ENCODE data around the gene SGMS1.

Gene SGMS1

GRCh38 chr10:50635286-50635685 lies 11.5 kb upstream of the SGMS1 start:
- no peak for DNase-seq

DNA sequence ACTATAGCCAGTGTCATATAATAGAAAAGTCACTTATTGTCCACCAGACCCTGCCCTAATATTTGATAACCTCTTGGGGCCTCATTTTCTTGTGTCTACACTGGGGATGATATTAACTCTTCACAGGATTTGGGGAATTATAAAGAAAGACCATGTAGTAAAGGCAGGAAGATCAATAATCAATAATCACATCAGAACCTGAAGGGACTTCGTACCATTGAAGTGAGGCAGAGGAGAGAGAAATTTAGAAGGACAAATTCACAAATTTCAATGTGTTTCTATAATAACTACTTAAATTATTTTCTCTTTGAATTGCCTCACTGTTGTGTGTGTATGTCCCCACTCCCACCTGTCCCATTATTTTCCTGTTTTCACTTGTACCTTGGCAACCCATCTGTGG lies 10.7 kb upstream of the SGMS1 start:
- DNase-seq: no peak

GRCh38 chr10:50631052-50631451 lies 7.3 kb upstream of the SGMS1 start:
- no peak for DNase-seq

GRCh38 chr10:50629495-50630122 lies 5.9 kb upstream of the SGMS1 start:
- DNase-seq: no peak

DNA sequence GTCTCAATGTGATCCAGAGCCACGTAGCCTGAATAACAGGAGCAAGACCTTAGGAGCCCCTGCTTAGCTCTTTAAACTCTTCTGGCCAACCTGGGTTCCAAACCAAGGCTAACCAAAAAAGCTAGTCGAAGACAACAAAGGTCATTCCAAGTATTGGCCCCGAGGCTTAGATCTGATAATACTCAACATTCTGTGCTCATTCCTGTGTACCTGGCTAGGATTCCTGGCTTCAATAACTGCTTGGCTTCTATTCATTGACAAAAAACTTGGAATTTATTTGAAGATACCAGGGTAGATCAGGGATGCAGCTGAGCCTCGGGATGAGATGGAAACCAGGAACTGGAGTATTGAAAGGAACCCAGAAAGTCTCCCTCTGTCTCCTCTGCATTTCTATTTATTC lies 4.1 kb upstream of the SGMS1 start:
- DNase-seq: no peak

DNA sequence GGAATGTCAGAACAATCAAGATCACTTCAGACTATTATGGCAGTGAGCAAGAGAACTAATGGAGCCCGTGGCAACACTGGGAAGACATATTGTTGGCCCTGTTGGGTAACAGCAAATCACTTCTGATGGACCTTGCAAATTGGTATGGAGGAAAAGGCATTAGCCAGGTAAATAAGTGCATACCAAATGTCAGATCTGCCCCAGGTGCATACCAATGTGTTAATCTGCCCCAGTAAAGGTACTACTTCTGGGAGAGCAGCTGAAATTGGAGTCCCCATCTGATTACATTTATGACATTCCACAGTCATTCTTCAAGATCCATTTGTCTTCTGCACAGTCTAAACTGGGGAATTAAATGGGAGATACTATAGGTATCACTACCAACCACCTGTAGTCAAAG lies 3.7 kb upstream of the SGMS1 start:
- DNase-seq: no peak

DNA sequence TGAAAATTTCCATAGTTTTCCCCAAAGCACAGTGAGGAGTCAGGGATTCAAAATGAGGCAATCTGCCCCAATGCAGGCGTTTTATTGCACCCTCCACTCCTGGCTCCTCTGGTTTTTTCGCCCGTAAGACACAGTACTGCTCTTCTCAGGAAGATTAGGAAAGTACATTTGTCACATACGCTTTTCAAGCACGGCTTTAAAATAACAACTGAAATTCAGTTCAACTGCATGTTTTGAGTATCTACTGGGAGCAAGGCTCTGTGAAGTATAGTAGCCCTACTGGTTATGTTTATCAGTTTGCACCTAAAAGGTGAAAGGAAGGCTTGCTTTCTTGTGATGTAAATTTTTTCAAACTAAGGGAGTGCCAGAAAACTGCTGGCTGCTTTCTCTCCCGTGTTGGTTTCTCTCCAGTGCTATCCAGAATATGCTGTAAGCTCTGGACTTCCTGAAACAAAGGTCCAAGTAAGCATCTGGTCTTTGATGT lies 1.9 kb upstream of the SGMS1 start:
- DNase-seq: peak; percentile 3

DNA sequence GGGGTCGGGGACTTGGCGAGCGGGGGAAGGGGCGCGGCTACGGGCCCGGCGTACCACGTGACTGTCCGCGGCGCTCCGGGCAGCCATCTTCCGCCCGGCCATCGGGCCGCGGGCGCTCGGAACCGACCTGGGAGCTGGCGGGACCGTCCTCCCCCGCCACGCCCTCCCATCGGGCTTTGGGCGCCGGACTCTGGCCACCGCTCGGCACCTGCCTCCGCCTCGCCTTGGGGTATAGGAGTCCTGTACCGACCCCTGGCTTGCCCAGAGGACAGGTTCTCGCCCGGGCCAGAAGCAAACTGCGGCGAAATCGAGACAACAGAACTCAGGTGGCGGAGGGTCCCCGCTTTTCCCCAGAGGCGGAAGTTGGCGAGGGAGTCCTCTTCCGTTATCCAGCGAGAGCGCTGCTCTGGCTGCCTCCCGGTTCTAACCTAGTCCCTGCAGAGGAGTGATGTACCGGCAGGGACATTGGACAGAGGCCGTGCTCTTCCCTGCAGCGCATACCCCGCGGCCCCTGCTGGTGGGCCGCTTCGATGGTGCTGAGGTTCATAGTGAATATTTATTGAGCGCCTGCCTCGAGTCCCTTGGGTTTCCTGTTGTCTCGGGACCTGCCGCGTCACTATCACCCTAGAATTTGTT lies 1.2 kb upstream of the SGMS1 start:
- peak; percentile 73 for DNase-seq

DNA sequence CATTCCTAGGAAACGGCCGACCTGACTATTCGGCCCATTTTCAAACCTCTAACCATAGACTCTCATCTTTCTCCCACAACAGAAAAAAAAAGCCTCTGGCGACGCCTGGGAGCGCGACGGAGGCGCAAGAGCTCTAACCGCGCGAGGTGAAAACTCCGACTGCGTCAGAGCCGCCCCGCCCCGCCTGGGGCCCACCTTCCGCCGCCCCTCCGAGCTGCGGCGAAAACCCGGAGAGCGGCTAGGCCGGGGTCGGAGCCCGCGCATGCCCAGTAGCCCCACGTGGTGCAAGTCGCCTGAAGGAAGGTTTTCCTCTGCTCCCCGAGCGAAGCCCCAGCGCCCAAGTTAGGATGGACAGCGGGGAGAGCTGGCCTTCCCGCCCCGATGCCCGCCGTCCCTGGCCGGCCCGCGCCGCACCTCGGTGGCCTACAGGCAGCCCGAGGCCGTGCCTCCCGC lies 683 bp upstream of the SGMS1 start:
- peak; percentile 93 for DNase-seq

GRCh38 chr10:50622706-50623662 lies 772 bp downstream of the SGMS1 start:
- DNase-seq: peak; percentile 36

- peak; percentile 94 for DNase-seq
Observed at GRCh38 chr10:50621968-50622705, 1.6 kb downstream of the SGMS1 start.

- no peak for DNase-seq
Observed at GRCh38 chr10:50620899-50621298, 2.9 kb downstream of the SGMS1 start.

DNA sequence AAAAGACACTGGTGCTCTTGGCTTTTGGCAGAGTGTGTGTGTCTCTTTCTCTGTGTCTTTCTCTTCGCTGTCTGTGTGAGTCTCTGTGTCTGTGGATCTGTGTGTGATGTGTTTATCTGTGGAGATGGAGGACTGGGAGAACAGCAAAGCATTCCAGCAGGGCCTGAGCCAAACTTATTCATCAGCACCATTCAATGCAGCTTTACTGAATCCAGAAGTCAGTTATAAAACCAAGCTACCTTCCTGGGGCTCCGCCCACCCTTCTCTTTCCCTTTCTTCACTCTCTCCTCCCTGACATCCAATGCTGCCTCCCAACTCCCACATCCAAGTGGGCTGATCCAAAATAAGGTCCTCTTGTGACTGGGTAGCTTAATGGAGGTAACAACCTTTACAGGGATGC lies 3.9 kb downstream of the SGMS1 start:
- no peak for DNase-seq

- no peak for DNase-seq
Observed at GRCh38 chr10:50619166-50619565, 4.6 kb downstream of the SGMS1 start.

GRCh38 chr10:50618624-50619023 lies 5.1 kb downstream of the SGMS1 start:
- no peak for DNase-seq

DNA sequence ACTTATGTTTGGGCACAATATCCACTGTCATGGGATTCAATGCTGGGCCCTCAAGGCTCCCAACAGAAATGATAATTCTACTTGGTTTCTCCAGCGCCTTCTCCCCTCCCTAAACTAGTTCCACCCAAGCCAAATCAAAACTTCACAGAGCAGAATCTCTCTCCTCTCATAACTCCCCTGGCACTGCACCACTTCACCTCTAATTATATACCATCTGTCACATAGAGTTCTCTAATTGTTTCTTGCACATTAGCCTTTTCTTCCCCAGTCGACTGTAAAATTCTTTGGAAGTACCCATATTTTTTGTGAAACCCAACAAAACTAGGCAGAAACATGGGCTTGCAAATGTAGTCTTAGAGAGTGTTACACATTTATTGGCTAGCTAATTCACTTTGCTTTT lies 8.1 kb downstream of the SGMS1 start:
- DNase-seq: no peak

GRCh38 chr10:50614444-50615137 lies 9.2 kb downstream of the SGMS1 start:
- DNase-seq: peak; percentile 54

DNA sequence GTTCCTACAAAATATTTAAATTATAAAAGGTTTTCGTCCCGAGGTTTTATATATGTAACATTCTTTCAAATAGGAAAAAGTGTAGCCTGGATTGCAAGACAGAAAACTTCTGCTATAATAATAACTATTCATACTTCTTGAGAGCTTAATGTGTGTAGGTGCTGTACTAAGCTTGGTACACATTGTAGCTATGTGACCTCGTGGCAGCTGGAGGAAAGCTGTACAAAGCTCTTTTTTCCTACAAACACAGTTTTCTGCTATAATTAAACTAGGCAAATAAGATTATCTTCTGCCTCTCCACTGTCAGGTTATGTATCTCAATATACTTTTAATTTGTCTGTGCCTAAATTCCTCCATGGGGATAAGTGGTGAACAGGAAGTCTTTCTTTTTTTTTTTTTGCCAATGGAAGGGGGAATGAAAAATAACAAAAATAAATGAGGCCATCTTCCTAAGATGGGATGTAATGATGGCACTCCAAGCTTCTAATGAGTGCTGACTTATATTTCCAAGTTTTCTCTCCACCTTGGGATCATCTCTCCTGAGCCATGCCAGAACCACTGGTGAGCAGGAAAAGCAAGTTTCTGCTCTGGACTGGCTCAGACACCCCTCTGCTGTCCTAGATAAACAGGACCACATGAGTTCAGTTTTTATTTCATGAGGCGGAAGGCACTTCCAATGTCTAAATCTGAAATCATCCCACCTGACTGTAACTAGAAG lies 9.9 kb downstream of the SGMS1 start:
- DNase-seq: no peak

- DNase-seq: no peak
Observed at GRCh38 chr10:50613150-50613549, 10.6 kb downstream of the SGMS1 start.

DNA sequence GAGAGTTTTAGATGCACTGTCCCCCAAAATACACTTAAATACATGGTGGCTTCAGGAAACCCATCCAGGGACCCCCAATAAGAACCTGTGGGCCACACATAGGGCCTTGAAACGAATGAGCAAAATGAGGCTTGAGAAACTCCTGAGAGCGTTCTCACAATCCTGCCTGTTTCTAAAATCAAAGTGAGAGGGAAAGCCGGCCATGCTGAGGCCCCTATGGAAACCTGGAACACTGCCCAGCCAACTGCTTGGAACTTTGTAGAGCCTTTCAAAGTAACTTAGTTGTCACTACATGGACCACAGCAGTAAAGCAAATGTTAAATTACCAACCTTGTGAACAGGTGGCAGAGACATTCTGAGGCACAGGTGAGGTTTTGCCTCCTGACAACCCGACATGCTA lies 13.4 kb downstream of the SGMS1 start:
- no peak for DNase-seq

GRCh38 chr10:50607356-50607925 lies 16.3 kb downstream of the SGMS1 start:
- no peak for DNase-seq

Measured in RPMI8226 (cell line).